K562 (cell line): ENCODE data around the gene GJC2. TPM values are rescaled to one million over a fixed set of nuclear protein-coding genes. Genes with fewer than 3 reads are reported as not detected.

ENCODE experiments used
- CGGBP1 ChIP-seq: fragments of 250-450 bp; sonication (Bioruptor Pico); IDR thresholded peaks from 2 replicates; pipeline ENCODE4 v1.9.0; 2021; ENCODE audit warnings: mild to moderate bottlenecking
- RERE ChIP-seq: sonication (generic); formaldehyde crosslinking; IDR thresholded peaks from 2 replicates; pipeline ENCODE4 v1.8.0; 2023; ENCODE audit warnings: missing genetic modification reagents, mild to moderate bottlenecking, borderline replicate concordance
- TEAD1 ChIP-seq, 2 experiments: fragments of 450-650 bp in 1 of 2; sonication (generic) in 1 of 2; formaldehyde crosslinking; IDR thresholded peaks; 2 replicates each; pipeline versions ENCODE4 v1.4.0 to v1.8.0; 2020 to 2022; ENCODE audit warnings: mild to moderate bottlenecking in 2 of 2, missing genetic modification reagents in 1 of 2
- ZNF79 ChIP-seq: fragments of 250-450 bp; sonication (Bioruptor Pico); IDR thresholded peaks from 2 replicates; pipeline ENCODE4 v1.4.0; 2020; ENCODE audit warnings: low read depth, mild to moderate bottlenecking, moderate library complexity
- polyA plus RNA-seq, 8 experiments: library from polyadenylated mRNA; depleted of rRNA in 4 of 8; stranded (reverse) in 5 of 8; unstranded in 3 of 8; fragments of >200 nt; fragmentation: Nextera tagmentation in 2 of 8; fragmentation: Illumina TruSeq in 1 of 8; extraction: Ambion mirVana in 2 of 8; extraction: Trizol in 1 of 8; gene quantifications; 2 replicates each; pipeline versions ENCODE4 v1.2.1 to v1.2.3, GENCODE V29; 2011 to 2014; ENCODE audit warnings: inconsistent platforms in 1 of 8, missing spikeins in 1 of 8
- total RNA-seq, 7 experiments: library from RNA; depleted of rRNA in 6 of 7; stranded (reverse); fragments of >200 nt in 6 of 7; fragmentation: Illumina TruSeq in 2 of 7; extraction: Trizol in 2 of 7; gene quantifications; 2 replicates each; pipeline versions ENCODE4 v1.2.1 to v1.2.3, GENCODE V29; 2011 to 2021; ENCODE audit warnings: low replicate concordance in 1 of 7

Gene GJC2
- total and polyA plus RNA-seq, 9 of the 15 experiments (the other 6 are each of a cell fraction or from before 2014, with no cell fraction given) = 0.03 to 0.62 (median 0.11) TPM; not detected in 2

GRCh38 chr1:228139406-228139930, 10.3 kb upstream of the GJC2 start (continued):
- TF ChIP-seq ZNF79 (CRISPR knock-in tag) (no peak; the same call in 1 of the 2 replicates), TEAD1 (CRISPR knock-in tag; IDR thresholded peaks at IDR 0.05) (peak in 1 of 2 experiments; percentile 41; a peak in 1 of 4 replicates), CGGBP1 (no peak), RERE (CRISPR knock-in tag) (no peak)
- TF ChIP-seq, all 486 proteins: peak for 85
